HUES6 (cell line): ENCODE results near the gene CDC20B.

Source experiments
- H3K27ac ChIP-seq: 2 replicates; pipeline ENCODE4 v1.7.0; 2013; ENCODE audit warnings: low read depth, mild to moderate bottlenecking, low read length, inconsistent platforms
- H3K27me3 ChIP-seq: 2 replicates; pipeline ENCODE4 v1.6.1; 2013; ENCODE audit warnings: low read length; ENCODE audit not compliant: control insufficient read depth, insufficient read depth
- H3K36me3 ChIP-seq: 2 replicates; pipeline ENCODE4 v1.6.1; 2013; ENCODE audit warnings: low read length; ENCODE audit not compliant: control insufficient read depth, insufficient read depth
- H3K4me1 ChIP-seq: 2 replicates; pipeline ENCODE4 v1.6.1; 2013; ENCODE audit warnings: low read length; ENCODE audit not compliant: control insufficient read depth, insufficient read depth
- H3K4me3 ChIP-seq: 2 replicates; pipeline ENCODE4 v1.5.1; 2013; ENCODE audit warnings: low read depth, low read length
- H3K9ac ChIP-seq: one replicate; pipeline ENCODE4 v1.6.1; 2013; ENCODE audit warnings: mild to moderate bottlenecking, low read length
- H3K9me3 ChIP-seq: 2 replicates; pipeline ENCODE4 v1.6.1; 2013; ENCODE audit warnings: low read depth, low read length; ENCODE audit not compliant: control insufficient read depth, insufficient read depth

CDC20B gene

GRCh38 chr5:55154873-55155272 is 18.1 kb downstream of the CDC20B start:
- no peaks in the 10 kb centered on the region for H3K9me3 ChIP-seq
- no peaks in the 10 kb centered on the region for H3K27me3 ChIP-seq
- H3K36me3 ChIP-seq, result no peaks in the 10 kb centered on the region
- H3K9ac ChIP-seq, result no peak overlapping the region
- H3K4me3 ChIP-seq, result no peak overlapping the region
- H3K27ac ChIP-seq, result no peak overlapping the region
- no peaks in the 10 kb centered on the region for H3K4me1 ChIP-seq

- no peak overlapping the region for H3K27ac ChIP-seq
- no peaks in the 10 kb centered on the region for H3K4me1 ChIP-seq
- H3K9me3 ChIP-seq, result no peaks in the 10 kb centered on the region
- H3K9ac ChIP-seq, result no peak overlapping the region
- H3K4me3 ChIP-seq, result no peak overlapping the region
- H3K27me3 ChIP-seq, result no peaks in the 10 kb centered on the region
- H3K36me3 ChIP-seq, result no peaks in the 10 kb centered on the region
Observed at GRCh38 chr5:55151923-55152842, 20.8 kb downstream of the CDC20B start.

DNA sequence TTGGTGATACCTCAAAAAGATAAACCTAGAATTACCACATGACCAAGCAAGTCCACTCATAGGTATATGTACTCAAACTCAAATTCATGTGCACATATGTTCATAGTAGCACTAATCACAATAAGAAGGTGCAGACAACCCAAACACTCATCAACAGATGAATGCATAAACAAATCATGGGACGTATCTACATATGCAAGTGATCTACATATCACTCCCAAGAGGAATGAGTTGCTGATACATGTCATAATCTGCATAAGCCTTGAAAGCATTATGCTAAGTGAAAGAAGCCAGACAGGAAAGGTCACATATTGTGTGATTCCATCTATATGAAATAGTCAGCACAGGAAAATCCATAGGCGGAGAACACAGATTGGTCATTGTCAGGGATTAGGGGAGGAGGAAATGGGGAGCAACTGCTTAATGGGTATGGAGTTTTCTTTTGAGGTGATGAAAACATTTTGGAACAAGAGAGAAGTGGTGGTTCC is 23.6 kb downstream of the CDC20B start:
- Histone ChIP-seq H3K27me3 (peaks cover 4% of the 10 kb centered on the region; the same call in 1 of the 2 replicates), H3K4me1 (no peaks in the 10 kb centered on the region), H3K9ac (no peak overlapping the region), H3K9me3 (no peaks in the 10 kb centered on the region), H3K27ac (no peak overlapping the region), H3K36me3 (no peaks in the 10 kb centered on the region), H3K4me3 (no peak overlapping the region)

DNA sequence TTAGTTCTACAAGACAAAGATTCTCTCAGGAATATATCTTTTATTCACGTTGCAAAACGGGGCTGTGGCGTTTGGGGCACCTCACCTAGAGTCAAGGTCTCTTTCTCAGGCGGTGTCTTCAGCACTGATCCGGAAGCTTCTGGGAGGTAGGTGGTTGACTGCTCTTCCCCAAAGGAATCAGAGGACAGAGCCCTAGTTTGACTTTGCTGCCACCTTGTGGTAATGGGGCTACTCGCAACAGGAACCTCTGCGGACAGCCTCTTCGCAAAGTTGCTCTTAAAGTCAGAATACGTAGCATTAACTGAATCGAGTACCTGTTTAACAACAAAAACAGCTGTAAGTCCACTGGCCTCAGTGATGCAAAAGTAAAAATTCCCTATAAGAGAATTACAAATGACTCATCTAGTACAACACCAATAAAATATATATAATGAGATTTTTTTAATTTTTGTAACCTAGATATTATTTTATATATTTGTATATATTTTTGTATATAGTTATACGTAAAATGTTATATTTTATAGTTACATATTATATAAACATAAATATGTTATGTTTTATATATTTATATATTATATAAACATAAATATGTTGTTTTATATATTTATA is 26.3 kb downstream of the CDC20B start:
- no peak overlapping the region for H3K4me3 ChIP-seq
- no peaks in the 10 kb centered on the region for H3K4me1 ChIP-seq
- no peak overlapping the region for H3K27ac ChIP-seq
- no peak overlapping the region for H3K9ac ChIP-seq
- H3K36me3 ChIP-seq, result no peaks in the 10 kb centered on the region
- H3K27me3 ChIP-seq, result peaks cover 4% of the 10 kb centered on the region; the same call in 1 of the 2 replicates
- H3K9me3 ChIP-seq, result no peaks in the 10 kb centered on the region

DNA sequence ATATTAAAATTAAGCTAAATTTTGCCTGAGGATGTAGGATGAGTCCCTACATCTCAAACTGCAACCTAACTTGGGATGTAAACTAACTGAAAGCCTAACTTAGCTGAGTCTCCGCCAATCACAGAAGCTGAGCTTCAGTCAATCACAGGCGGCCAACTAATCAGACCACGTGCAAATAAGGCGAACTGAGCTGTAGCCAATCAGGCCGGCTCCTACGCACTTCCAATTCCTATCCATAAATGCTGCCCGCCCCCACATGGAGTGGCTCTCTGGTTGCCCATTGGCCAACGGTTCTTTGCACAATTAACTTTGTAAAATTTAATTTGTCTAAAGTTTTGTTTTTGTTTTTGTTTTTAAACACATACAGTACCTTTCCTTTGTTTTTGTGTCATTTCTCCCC is 26.9 kb downstream of the CDC20B start:
- Histone ChIP-seq H3K4me1 (no peaks in the 10 kb centered on the region), H3K27me3 (peaks cover 4% of the 10 kb centered on the region; the same call in 1 of the 2 replicates), H3K27ac (no peak overlapping the region), H3K4me3 (no peak overlapping the region), H3K9ac (no peak overlapping the region), H3K36me3 (no peaks in the 10 kb centered on the region), H3K9me3 (no peaks in the 10 kb centered on the region)

GRCh38 chr5:55143624-55144023 is 29.4 kb downstream of the CDC20B start:
- Histone ChIP-seq H3K9ac (no peak overlapping the region), H3K4me3 (no peak overlapping the region), H3K27me3 (peaks cover 4% of the 10 kb centered on the region; the same call in 1 of the 2 replicates), H3K9me3 (no peaks in the 10 kb centered on the region), H3K27ac (no peak overlapping the region), H3K4me1 (no peaks in the 10 kb centered on the region), H3K36me3 (no peaks in the 10 kb centered on the region)

DNA sequence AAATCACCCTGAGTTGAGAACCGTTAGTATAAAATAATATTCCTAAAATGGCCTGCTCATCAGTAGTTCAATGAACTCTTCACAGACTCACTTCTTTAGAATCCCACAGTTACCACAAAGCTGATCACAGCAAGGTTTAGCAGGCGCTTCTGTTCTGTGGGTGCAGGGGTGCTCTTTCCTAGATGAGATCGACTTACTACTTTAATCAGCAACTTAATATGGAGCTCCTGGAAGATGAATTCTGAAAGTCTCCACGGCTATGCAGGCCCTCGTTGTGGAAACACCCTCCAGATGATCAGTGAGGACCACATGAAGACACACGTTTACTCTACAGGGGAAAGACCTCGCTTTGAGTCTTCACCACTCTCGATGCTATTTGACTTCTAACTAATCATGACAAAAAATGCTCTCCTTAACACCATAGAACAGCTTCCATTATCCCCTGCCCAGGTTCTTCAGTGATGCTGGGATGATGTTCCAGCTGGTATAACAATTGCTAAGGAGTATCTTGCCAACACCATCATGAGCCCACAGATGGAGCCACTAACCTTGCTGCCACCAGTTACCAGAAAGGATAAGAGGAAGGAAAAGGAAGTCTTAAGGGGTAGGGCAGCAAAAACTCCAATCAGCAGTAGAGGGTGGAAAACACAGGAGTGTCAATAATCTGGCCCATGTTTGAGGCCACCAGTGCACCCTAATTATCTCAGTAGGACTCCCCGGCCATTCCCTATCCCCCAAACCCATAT is 30.9 kb downstream of the CDC20B start:
- Histone ChIP-seq H3K9me3 (no peaks in the 10 kb centered on the region), H3K9ac (no peak overlapping the region), H3K36me3 (no peaks in the 10 kb centered on the region), H3K4me1 (no peaks in the 10 kb centered on the region), H3K27me3 (peaks cover 4% of the 10 kb centered on the region; the same call in 1 of the 2 replicates), H3K4me3 (no peak overlapping the region), H3K27ac (no peak overlapping the region)

GRCh38 chr5:55140908-55141665 is 31.9 kb downstream of the CDC20B start:
- Histone ChIP-seq H3K9ac (no peak overlapping the region), H3K4me3 (no peak overlapping the region), H3K36me3 (no peaks in the 10 kb centered on the region), H3K27me3 (peaks cover 4% of the 10 kb centered on the region; the same call in 1 of the 2 replicates), H3K4me1 (no peaks in the 10 kb centered on the region), H3K9me3 (no peaks in the 10 kb centered on the region), H3K27ac (no peak overlapping the region)

DNA sequence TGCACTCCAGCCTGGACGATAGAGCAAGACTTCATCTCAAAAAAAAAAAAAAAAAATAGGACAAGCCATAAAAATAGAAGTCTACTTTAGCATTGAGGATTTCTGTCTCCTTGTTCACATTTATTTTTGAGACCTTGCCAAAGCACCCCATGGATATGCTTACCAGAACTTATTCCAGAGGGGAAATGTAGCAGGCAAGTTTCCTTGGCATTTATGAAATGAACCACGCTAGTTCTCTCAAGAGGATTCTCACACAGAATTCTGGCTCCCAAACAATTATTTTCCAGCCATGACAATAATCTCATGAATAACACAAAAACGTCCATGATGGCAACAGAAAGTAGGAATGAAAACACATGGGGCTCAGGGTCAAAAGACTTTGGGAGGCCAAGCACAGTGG is 36.5 kb downstream of the CDC20B start:
- no peaks in the 10 kb centered on the region for H3K9me3 ChIP-seq
- no peak overlapping the region for H3K4me3 ChIP-seq
- no peak overlapping the region for H3K9ac ChIP-seq
- no peaks in the 10 kb centered on the region for H3K4me1 ChIP-seq
- no peaks in the 10 kb centered on the region for H3K27me3 ChIP-seq
- H3K36me3 ChIP-seq, result no peaks in the 10 kb centered on the region
- H3K27ac ChIP-seq, result no peak overlapping the region

- Histone ChIP-seq H3K36me3 (no peaks in the 10 kb centered on the region), H3K4me1 (no peaks in the 10 kb centered on the region), H3K27ac (no peak overlapping the region), H3K4me3 (no peak overlapping the region), H3K9me3 (peaks cover 3% of the 10 kb centered on the region; the same call in 1 of the 2 replicates), H3K27me3 (no peaks in the 10 kb centered on the region), H3K9ac (no peak overlapping the region)
Observed at GRCh38 chr5:55134053-55134722, 38.8 kb downstream of the CDC20B start.
